Endothelial cell of hepatic sinusoid (primary cell): Measurements from ENCODE around the gene TICRR.

ENCODE experiments used
- in situ Hi-C: cut with HindIII; loops from 2 replicates; pipeline ENCODE4 v1.10.0; 2017; ENCODE audit warnings: low sequenced_read_pairs

Gene TICRR

DNA sequence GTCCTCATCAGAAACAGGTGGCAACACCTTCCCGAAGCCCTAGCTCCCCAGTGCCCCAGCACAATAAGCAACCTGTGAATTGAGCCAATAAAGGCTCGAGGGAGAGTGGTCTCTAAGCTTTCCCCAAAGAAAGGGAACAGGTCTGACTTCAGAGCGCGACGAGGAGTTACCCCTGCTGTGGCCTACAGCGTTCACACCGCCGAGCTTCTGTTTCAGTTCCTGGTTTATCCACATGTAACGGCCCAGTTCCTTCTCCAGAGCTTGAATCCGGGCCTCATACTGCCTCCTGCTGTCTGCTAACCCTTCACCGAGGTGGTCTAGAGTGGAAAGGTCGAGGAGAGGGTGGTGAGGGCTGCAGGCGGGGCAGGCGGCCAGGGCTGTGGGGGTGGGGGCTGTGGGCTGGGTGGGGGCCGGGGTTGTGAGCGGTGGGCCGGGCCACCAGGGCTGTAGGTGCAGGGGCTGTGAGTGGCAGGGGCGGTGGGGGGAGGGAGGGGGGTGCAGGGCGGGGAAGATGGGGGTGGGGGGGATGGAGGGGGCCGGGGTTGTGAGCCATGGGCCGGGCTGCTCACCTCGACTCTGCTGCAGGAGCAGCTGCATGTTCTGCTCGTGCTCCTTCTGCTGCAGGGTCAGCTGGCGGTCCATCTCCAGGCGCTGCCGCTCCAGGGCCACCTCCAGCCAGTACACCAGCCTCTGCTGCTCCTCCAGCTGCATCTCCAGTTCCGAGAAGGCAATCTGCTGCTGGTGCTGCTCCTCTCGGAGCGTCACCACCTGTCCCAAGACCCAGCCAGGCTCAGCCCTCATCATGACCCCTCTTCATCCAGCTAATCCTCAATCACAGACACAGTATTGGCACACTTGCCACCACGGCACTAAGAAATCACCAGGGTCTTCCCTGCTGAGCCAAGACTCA, 53.8 kb downstream of the TICRR start:
- in situ Hi-C loops: no loop called here

DNA sequence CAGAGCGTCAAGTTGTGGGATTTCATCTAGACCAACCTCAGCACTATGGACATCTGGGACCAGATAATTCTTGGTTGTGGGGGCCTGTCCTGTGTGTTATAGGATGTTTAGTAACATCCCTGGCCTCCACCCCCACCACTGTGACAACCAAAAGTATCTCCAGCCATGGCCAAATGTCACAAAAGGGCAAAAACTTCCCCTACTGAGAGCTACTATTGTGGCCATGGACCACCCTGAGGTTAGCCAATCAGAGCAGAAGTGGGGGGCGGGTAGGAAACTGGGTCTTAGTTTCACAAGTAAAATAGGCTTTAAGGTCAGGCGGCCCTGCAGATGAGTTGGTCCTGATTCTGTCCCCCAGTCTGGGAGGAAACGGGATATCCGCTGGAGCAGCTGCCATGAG, 54.6 kb downstream of the TICRR start:
- in situ Hi-C loops: no loop called here

DNA sequence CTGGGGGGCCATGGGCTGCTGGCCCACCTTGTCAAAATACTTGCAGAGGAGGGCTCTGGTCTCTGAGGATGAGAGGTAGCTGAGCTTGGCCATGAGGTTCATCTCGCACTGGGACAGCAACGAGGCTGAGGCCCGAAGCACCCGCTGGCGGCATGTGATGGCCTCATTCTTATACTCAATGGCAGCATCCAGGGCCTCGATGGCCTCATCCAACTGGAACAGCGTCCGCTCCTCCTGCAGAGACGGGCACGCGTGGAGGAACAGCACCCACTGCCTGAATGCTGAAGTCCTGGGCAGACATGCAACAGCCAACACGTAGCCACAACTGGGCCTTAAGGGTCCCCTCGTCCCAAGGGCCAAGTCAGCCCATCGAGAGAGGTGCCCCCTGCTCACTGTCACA, 55.0 kb downstream of the TICRR start:
- in situ Hi-C loops: no loop called here

DNA sequence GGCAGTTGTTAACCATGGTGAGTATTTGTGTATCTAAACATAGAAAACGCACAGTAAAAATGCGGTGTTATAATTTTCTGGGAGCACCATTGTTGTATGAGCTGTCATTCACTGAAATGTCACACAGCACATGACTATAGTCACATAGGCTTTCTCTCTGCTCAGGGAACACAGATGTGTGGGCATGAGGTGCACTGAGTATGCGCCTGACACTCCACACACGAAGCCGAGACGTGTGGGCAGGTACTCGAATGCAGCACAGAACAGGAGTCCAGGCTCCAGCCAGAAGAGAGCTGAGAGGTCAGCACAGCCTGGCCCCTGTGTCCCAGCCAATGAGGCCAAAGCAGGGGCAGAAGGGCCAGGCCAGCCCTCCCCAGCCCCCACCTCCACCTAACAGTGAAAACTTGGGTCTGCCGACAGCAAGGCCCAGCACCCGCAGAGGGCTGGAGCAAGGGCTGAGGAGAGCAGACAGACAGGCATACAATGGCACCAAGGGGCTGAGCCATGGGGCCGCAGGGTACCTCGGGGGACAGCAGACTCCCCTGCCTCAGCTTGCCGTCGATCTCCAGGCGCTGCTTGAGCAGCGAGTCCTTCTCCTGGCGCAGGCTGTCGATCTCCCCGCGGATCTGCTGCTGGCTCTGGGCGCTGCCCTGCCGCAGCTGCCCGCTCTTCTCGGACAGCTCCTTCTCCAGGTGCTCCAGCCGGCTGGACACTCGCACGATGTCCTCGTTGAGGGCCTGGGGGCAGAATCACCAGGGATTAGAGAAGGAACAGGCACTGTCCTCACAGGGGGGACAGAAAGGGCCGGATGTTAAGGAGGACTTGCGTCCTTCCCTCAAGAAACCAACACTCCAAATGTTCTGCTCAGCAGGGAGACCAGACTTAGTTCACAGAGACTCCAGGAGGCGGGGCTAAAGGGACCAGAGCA, 56.0 kb downstream of the TICRR start:
- in situ Hi-C loops: no loop called here

DNA sequence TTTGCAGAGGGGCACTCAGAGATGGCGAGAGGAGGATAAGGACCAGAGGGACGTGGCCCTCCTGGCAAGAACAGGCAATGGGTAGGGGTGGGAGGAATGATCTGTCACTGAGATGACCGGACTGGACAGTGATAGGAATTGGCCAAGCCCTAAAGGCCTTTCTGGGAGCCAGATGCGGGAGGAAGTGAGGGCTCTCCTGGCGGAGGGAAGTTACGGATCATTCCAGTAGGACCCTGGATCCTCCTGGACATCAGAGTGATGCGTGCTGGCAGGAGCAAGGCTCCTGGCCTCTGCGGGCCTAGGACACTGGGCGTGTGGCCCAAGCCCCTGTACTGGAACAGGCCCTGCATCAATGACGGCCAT, 56.6 kb downstream of the TICRR start:
- in situ Hi-C loops: no loop called here

DNA sequence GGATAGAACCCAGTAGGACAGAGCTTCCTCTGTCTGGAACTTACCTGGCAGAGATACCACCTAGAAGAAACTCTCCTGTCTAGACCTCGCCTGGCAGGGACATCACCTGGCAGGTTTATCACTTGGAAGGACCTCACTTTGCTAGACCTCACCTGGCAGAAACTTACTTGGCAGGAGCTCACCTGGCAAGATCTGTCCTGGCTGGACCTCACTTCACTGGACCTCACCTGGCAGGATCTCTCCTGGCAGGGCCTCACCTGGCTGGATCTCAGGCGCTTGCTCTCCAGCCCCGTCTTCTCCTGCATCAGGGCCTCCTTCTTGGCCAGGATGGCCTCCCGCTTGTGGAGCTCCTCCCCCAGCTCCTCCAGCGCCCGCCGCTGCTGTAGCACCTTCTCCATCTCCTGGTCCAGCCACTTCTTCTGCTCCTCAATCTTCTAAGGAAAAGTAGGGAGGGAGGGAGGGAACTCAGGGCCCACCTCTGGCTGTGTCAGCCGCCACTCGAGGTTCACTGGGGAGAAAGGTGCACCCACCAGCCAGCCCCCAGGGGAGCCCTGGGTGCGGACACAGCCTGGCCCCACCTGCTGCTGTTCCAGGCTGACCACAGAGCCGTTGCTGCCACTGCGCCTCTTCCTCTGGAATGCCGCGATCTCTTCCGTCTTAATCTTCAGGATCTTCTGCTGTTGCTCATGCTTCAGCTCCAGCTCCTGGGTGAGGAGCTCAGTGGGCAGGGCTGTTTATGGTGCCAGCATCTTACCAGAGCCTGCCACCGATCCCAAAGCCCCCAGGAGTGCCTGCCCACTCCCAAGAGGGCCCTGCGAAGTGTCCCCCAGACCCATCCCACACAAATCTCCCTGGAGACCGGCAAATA, 57.5 kb downstream of the TICRR start:
- in situ Hi-C loops: no loop called here

DNA sequence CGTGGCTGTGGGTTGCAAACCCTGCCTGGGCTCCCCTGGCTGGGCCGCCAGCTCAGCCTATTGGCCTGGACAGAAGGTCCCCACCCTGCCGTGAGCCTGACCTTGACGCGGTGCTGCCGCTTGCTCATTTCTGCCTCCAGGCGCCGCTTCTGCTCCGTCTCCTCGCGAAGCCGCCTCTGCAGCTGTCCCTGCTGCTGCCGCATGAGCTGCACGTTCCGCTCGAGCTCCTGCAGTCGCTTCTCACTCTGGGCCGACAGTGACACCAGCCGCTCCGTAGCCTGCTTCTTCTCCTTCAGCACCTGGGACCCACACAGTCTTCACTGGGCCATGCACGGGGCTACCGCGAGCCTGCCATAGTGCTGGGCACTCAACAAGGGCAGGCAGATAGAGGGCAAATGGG, 58.3 kb downstream of the TICRR start:
- in situ Hi-C loops: no loop called here

DNA sequence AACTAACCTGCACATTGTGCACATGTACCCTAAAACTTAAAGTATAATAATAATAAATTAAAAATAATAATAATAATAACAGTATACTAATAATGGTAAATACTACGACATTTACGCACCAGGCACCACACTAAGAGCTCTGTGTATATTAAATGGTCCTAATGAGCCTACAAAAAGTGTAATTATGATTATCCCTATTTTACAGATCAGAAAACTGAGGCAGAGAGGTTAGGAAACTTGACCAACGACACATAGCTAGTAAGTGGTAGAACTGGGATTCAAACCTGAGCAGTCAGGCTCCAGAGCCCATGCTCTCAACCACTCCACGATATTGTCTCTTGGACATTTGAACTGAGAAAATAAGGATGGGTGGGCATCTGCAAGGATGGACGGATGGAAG, 65.0 kb downstream of the TICRR start:
- in situ Hi-C loops: no loop called here

DNA sequence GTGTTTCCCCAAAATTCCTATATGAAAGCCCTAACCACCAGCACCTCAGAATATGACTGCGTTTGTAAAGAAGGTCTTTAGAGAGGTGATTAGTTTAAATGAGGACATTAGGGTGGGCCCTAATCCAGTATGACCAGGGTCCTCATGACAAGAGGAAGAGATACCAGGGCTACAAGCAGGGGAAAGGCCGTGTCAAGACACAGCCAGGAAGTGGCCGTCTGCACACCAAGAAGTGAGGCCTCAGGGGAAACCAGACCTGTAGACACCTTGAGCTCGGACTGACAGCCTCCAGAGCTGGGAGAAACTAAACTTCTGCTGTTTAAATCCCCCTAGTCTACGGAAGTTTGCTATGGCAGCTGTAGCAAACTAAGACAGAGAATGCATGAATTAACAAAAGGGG, 65.8 kb downstream of the TICRR start:
- in situ Hi-C loops: no loop called here

DNA sequence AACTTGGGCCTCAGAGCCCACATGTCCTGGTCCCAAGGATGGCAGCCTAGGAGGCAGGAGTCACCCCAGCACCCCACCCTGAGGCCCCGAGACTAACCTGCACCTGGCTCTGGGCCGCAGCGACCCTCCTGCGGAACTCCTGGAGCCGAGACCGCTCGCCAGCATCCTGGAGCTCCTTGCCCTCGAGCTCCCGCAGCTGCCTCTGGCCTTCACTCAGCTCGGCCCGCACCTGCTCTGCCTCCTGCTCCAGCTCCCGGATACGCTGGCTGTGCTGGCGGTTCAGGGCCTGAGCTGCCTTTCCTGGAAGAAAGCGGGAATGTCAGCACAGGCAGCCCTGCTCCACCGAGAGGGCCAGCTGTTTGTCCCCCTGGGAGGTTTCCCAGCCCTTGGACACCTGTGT, 66.8 kb downstream of the TICRR start:
- in situ Hi-C loops: no loop called here

DNA sequence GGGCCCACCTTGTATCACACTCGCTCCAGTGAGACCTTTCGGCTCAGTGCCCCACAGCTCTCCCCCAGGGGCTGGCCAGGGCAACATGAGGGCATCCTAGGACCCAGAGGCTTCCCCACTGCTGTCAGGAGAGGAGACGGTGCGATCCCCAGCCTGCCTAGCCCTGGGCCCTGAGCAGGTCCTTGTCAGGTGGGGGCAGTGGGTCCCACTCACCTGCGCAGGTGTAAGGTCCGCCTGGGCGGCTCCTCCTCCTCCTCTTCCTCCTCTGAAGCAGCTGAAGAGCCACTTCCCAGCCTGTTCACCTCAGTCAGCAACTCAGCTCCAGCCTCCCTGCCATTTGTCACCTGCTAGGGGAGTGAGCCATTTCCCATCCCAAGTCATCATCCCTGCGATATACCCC, 70.4 kb downstream of the TICRR start:
- in situ Hi-C loops: no loop called here

DNA sequence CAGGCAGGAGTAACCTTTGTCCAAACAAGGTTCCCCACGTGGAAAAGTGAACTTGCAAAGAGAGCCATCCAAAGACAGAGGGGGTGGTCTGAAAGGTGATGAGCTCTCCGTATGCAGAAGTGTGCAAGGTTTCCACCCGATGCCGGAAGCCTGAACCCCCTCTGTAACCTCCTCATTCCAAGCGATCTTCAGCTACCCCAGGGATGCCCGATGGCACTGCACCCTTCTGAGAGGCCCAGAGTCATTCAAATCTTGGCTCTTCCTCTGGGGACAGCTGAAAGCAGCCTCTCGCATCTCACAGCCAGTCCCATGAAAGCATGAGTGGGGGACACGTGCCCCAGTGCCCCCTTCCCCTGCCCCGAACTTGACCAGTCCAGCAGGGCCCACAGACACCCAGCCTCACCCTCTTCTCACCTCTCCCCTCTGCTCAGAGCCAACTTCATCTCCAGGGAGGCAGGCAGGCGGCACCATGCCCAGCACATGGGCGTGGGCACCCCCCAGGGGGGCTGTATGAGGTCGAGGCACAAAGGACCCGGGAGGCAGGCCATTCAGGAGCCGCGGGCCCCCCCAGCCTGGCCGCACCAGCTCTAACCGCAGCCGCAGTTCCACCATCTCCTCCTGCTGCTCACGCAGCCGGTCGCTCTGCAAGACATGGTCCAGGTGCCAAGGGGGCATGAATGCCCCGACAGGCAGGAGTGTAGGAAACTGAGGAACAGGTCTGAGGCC, 71.3 kb downstream of the TICRR start:
- in situ Hi-C loops: no loop called here

DNA sequence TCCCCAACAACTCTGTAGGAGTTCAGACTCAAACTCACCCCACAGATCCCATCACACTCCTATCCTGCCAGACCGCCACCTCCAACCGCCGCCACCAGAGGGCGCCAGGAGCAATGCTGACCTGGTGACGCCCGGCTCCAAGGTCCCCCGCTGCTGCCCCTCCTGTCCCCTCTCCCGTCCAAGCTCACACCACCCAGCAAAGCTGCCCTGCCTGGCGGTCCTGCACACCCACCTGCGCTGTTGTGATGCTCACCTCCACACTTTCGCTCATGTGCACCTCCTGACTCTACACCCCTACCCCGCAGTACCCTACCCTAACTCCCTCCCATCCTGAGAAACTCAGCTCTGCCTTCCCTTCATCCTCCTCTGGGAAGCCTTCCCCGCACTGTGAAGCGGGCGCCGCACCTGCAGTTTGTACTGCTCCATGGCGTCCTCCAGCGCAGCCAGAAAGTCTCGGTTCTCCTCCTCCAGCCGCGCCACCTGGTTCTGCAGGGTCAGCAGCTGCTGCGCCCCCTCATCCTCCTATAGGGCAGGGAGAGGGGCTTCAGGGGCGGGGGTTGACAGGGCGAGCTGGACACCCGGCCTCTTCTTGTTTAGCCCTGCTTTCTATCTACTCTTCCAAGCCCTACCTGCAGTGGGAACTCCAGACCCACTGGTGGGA, 72.1 kb downstream of the TICRR start:
- in situ Hi-C loops: no loop called here

DNA sequence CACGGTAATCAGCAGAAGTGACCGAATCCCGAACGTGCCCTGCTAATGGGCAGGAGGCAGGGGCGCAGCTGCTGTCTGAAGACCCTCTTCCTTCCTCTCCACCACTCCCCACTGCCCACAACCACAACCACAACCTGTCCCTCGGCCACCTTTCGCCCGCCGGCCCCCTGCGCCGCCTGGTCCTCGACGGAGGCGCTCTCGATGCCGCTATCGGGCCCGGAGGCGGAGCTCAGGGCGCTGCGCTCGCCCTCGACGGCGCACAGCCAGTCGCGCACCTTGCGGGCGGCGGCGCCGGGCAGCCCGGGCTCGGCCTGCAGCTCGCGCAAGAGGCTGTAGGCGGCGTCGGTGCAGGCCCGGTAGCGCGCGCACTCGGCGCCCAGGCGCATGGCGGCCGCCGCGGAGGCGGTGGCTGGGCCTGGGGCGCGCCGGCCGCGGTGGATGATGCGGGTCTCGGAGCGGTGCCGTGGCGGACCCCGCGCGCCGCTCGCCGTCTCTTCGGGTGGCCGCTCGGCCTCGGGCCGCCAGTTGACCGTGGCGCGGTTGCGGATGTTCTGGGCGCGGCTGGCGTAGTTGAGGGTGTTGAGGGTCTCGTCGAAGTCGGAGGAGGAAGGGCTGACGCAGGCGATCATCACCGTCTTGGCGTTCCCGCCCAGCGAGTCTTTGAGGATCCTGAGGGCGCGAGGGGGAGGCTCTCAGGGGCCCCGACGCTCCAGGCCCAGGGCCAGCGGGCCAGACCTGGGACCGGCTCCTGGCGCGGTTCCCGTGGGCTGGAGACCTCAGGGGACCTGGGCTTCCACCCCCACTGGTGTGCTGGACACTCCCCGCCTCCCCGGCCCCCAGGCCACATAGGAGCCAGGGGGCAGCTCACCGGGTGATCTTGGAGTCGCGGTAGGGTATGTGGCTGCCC, 73.1 kb downstream of the TICRR start:
- in situ Hi-C loops: no loop called here

DNA sequence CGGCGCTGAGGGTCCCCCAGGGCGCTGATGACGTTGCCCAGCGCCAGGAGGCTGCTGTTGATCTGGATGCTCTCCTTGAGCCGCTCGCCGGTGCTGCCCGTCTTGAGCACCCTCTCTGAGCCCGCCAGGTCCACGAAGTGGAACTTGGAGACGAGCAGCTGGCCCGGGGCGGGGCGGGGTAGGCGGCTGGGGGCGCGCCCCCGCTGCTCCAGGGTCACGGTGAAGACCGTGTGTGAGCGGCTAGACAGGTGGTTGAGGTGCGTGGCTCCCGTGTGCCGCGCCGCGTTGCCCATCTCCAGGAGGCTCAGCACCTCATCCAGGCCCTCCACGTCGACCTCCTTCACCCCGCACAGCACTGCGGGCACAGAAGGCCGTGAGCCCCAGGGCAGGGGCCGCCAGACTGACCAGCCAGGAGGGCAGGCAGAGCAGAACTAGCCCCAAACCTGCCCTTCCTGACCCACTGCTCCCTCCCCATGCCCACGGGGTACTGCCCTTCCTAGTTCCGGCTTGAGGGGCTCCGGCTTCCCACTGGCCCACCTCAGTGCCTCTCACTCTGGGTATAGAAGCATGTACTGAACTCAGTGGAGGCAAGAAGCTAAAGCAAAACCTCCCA, 73.8 kb downstream of the TICRR start:
- in situ Hi-C loops: no loop called here

DNA sequence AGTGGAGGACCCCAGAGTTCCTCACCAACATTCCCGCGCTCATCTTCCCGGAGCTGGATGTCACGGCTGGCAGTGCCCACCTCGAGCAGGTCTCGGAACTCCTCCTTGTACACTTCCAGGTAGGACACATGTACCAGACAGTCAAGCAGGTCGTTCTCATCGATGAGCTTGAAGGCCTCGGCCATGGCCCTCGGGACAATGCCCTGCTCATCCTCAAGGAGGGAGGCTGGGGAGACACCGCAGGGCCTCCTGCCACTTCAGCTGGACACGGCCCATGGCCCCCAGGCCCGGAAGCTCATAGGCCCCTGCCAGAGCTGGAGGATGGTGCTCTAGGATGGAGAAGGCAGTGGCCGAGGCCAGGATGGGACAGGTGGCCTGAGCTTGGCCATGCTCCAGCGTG, 74.4 kb downstream of the TICRR start:
- in situ Hi-C loops: no loop called here

DNA sequence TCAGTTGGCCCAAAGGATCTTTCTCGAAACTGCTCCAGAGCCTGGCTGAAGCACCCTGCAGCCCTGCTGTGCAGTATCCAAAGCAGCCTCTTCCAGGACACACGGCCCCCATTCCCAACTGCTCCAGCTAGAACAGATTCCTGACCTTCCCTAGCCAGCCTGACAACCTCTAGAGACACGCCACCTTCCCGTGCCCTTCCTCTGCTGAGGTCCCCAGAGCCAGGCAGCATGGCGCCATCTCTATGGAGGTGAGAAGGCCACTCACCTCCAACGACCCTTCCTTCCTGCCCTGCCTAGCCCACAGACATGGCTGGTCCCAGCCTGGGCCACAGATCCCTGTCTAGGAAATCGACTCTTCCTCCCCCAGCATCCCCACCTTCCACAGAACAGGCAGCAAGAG, 76.9 kb downstream of the TICRR start:
- in situ Hi-C loops: no loop called here

DNA sequence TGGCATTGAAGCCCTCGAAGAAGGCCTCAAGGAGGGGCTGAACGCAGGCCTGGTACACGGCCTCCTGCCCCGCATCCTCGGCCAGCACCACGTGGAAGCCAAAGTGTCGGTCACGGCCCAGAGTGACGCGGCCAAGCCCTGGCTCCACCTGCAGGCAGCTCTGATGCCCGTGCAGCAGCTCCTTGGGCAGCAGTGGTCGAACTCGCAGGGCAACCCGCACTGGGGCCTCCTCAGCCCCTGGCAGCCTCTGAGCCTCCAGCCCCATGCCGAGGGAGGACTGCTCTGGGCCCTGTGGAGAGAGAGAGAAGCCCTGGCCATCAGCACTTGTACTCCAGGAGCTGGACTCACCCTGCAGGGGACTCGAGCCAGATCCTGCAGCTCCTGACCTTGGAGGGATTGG, 77.4 kb downstream of the TICRR start:
- in situ Hi-C loops: no loop called here
